ENCODE results near the gene MGAT2. TPM values are rescaled to one million over a fixed set of nuclear protein-coding genes. Genes with fewer than 3 reads are reported as not detected.
A peak's percentile ranks its signal among the peaks of the same experiment; 100 is the strongest.

Gene MGAT2
- total RNA-seq, 1 experiment from 2014 or later: 51.4 TPM

DNA sequence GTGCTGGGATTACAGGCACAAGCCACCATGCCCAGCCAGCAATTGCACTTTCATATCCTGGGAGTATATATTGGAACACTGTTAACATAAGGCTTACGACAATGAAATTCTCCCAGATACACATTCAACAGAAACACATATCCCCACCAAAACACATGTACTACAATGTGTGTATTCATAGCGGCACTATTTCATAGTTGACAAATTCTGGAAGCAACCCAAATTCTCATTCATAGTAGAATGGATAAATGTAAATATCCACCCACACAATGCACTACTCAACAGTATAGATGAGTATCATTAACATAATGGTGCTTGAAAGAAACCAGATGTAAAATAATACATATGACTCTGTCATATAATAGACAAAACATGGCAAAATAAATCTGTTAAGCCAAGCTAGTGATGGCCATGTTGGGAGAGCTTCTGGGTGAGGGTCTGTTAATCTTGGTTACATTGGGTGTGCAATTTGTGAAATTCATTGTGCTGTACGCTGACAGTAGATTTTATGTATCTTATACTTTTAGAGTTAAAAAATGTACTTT, 17.0 kb downstream of the MGAT2 start:
- in situ Hi-C loops (cut with HindIII; ENCODE audit: low pct_unique_long_range_greater_than_20kb, low sequenced_read_pairs): no loop called here
- POLR2A ChIA-PET: interaction anchor here (0.7 kb wide), 1 partner anchor 131 kb away, joined by 13 read pairs; no protein-coding TSS in a partner anchor

GRCh38 chr14:49640540-49641417, 20.2 kb downstream of the MGAT2 start:
- intact Hi-C loops (cut with micrococcal nuclease; ENCODE audit: unreplicated experiment) (loop anchor here (2.0 kb wide), 1 partner anchor 190 kb away; no protein-coding TSS in a partner anchor), in situ Hi-C loops (cut with HindIII; ENCODE audit: low pct_unique_long_range_greater_than_20kb, low sequenced_read_pairs) (no loop called here)
- TF ChIP-seq, protein P1, sequence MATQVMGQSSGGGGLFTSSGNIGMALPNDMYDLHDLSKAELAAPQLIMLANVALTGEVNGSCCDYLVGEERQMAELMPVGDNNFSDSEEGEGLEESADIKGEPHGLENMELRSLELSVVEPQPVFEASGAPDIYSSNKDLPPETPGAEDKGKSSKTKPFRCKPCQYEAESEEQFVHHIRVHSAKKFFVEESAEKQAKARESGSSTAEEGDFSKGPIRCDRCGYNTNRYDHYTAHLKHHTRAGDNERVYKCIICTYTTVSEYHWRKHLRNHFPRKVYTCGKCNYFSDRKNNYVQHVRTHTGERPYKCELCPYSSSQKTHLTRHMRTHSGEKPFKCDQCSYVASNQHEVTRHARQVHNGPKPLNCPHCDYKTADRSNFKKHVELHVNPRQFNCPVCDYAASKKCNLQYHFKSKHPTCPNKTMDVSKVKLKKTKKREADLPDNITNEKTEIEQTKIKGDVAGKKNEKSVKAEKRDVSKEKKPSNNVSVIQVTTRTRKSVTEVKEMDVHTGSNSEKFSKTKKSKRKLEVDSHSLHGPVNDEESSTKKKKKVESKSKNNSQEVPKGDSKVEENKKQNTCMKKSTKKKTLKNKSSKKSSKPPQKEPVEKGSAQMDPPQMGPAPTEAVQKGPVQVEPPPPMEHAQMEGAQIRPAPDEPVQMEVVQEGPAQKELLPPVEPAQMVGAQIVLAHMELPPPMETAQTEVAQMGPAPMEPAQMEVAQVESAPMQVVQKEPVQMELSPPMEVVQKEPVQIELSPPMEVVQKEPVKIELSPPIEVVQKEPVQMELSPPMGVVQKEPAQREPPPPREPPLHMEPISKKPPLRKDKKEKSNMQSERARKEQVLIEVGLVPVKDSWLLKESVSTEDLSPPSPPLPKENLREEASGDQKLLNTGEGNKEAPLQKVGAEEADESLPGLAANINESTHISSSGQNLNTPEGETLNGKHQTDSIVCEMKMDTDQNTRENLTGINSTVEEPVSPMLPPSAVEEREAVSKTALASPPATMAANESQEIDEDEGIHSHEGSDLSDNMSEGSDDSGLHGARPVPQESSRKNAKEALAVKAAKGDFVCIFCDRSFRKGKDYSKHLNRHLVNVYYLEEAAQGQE (IDR thresholded peaks at IDR 0.05; ENCODE audit: insufficient read depth in 1 of 2, low read depth in 2 of 2, low read length in 1 of 2): no peak
- no peak for TF ChIP-seq POLR2AphosphoS5 (IDR thresholded peaks at IDR 0.05; ENCODE audit: low read depth, low read length)
- TF ChIP-seq CTCF (IDR thresholded peaks at IDR 0.05): no peak
- no peak for TF ChIP-seq SIN3A (IDR thresholded peaks at IDR 0.05; ENCODE audit: borderline replicate concordance, insufficient read depth, low read depth, low read length)
- no peak for TF ChIP-seq TCF7L2 (IDR thresholded peaks at IDR 0.05; ENCODE audit: low read depth, low read length)
- Histone ChIP-seq H3K9me3 (ENCODE audit: control insufficient read depth, insufficient read depth, low read depth, low read length) (no peaks in the 10 kb centered on the region), H3K27me3 (ENCODE audit: control insufficient read depth, insufficient read depth, low read length) (no peaks in the 10 kb centered on the region), H3K4me3 (ENCODE audit: low read depth in 2 of 2, low read length in 2 of 2) (no peak overlapping the region), H3K27ac (ENCODE audit: low read length) (peak overlapping the region; percentile 70), H3K36me3 (ENCODE audit: control insufficient read depth, insufficient read depth, low read length) (no peaks in the 10 kb centered on the region; the same call in 1 of the 2 replicates), H3K4me1 (ENCODE audit: control insufficient read depth, insufficient read depth, low read length) (peaks cover 19% of the 10 kb centered on the region)
- no peak for DNase-seq (ENCODE audit: low read depth, low spot score)
- CTCF ChIA-PET: interaction anchor here (0.6 kb wide), 1 partner anchor 127 kb away, joined by 3 read pairs; the partner anchor contains the start of gene KLHDC2
- BruUV-seq (replicated peaks): no TSS peak
- ATAC-seq: no peak
- POLR2A ChIA-PET: interaction anchor here (0.5 kb wide), 2 partner anchors 8 to 58 kb away, joined by 6 to 7 read pairs; no protein-coding TSS in a partner anchor

More for the DNA sequence above, 17.0 kb downstream of the MGAT2 start:
- CTCF ChIA-PET: no interaction called here
- Histone ChIP-seq H3K4me1 (ENCODE audit: control insufficient read depth, insufficient read depth, low read length) (peaks cover 19% of the 10 kb centered on the region), H3K4me3 (ENCODE audit: low read depth in 2 of 2, low read length in 2 of 2) (no peak overlapping the region), H3K27me3 (ENCODE audit: control insufficient read depth, insufficient read depth, low read length) (no peaks in the 10 kb centered on the region), H3K9me3 (ENCODE audit: control insufficient read depth, insufficient read depth, low read depth, low read length) (no peaks in the 10 kb centered on the region), H3K36me3 (ENCODE audit: control insufficient read depth, insufficient read depth, low read length) (no peaks in the 10 kb centered on the region; the same call in none of the 2 replicates), H3K27ac (ENCODE audit: low read length) (no peak overlapping the region)
- DNase-seq (ENCODE audit: low read depth, low spot score) (no peak), ATAC-seq (no peak)
- TF ChIP-seq TCF7L2 (IDR thresholded peaks at IDR 0.05; ENCODE audit: low read depth, low read length) (no peak), SIN3A (IDR thresholded peaks at IDR 0.05; ENCODE audit: borderline replicate concordance, insufficient read depth, low read depth, low read length) (no peak), POLR2AphosphoS5 (IDR thresholded peaks at IDR 0.05; ENCODE audit: low read depth, low read length) (no peak), CTCF (IDR thresholded peaks at IDR 0.05) (no peak)
- TF ChIP-seq, protein P1 (IDR thresholded peaks at IDR 0.05; ENCODE audit: insufficient read depth in 1 of 2, low read depth in 2 of 2, low read length in 1 of 2): no peak
- no TSS peak for BruUV-seq (replicated peaks)
- intact Hi-C loops (cut with micrococcal nuclease; ENCODE audit: unreplicated experiment): no loop called here

All from Panc1 (cell line).